ENCODE results near the gene AFF2.

The AFF2 gene

DNA sequence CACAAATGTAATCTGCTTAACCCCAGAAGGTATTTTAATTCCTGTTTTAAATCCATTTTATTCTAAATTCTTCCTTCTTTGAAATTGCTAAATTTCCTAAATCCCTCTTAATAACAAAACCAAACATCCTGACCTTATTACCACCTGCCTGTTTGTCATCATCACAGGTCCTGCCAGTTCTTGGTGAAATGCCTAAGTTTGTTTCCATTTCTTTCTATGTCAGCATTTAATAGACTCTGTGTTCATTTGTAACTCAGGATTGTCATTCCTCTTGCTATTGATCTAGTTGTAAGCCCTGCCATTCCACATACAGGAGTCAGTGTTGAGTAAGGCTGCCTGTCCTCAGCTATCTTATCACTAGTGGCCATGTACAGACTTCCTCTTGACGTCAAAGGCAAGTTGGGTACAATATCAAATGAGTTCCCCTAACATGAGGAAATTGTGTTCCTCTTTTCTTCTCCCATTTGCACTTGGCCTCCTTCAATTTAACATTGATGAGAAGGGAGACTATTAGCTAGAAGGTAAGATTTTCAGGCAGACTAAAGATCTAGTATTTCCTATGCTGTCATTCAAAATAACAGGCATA is 440.1 kb downstream of the AFF2 start:
- no peak for DNase-seq

DNA sequence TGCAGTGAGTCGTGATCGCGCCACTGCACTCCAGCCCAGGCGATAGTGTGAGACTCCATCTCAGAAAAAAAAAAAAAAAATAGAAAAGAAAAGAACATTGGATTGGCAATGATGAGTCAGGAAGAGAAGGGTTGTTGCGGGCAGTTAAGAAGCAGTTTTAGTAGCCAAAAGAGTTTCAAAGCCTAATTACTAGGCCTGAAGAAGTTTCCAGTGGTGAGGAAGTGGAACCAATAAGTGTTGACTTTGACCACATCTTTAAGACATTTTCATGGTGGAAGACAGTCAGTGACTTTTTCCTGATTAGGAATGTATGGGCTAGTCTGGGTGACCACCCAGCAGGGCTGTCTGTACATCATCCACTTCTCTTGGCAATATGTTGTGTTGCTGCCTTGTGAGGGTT is 442.3 kb downstream of the AFF2 start:
- DNase-seq, result no peak

DNA sequence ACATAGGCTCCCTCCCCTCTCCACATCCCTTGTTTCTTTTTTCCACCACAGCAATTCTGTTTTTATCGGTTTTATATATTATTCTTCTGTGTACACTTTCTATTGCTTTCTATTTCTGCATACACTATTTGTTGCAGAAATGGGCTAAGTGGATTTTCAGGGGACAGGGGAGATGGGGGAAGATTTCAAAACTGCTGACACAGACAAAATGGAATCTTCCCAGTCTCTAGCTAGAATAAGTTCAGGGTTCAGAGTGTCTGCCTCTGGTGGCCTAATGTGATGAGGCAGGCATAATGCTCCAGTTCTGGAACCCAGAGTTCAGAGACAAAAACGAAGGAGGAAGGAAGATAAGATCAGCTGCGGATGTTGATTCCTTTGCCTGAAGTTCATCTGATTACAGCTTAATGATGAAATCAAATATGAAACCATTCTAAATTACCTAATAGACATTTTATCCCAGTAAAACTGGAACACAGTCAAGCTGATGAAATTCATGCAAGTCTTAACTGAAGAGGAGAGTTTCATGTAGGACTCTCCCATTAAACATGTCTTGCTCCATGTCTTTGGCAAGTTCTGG is 447.1 kb downstream of the AFF2 start:
- no peak for DNase-seq

- DNase-seq, result no peak
Measured at GRCh38 chrX:148956352-148956751, 455.9 kb downstream of the AFF2 start.

- no peak for DNase-seq
Measured at GRCh38 chrX:148958901-148959300, 458.5 kb downstream of the AFF2 start.

DNA sequence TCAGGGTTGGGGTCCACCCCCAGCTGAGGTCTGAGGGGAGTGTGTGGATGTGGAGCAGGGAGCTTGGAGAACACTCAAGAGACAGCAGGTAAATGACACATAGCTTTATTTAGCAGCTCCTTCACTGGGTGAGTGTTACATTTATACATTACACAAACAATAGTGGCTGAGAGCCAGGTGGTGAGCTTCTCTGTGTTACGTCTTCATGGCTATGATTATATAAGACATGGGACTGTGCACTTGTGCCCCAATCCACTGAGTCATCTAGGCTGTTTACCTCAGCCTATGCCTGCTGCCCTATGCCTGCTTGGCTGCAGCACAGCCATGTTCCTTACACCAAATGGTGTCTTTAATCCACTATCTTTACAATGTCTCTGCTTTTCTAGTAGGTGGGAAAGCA is 459.6 kb downstream of the AFF2 start:
- DNase-seq, result no peak

- no peak for DNase-seq
Measured at GRCh38 chrX:148961985-148962384, 461.6 kb downstream of the AFF2 start.

DNA sequence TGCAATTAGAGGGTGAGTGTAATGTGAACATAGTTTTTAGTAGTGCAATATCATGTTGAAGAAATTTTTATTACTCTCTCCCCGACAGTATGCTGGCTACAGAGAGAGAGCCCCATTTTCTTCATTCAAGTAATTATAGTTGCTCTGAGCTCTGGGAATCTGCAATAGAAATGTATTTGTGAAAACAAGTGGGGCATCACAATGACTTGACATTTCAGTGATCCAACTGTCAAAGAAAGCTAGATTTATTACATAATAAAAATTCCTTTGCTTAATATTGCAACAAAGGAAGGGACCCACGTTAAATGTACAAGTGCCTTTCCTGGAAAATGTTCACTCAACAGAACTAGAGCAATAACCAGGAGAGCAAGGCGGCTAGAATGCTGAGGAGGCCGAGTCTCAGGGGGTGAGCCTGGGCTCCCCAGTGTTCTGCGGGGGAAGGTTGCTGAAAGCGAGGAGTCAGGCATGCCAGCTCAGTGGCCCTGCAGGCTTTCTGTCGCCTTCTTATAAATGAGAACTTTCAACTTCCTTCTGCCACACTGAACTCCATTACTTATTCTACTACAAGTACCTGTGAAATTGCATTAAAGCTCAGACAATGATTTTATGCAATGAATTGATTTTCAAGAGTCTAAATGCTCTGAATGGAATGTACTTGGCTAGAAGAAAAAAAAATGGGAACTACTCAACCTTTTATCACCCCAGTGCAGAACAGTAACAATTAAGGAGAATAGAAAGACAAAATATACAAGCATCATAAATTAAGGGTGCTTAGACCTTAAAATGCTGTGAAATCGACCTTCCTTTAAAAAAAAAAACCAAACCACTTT is 476.4 kb downstream of the AFF2 start:
- DNase-seq, result no peak

- no peak for DNase-seq
Measured at GRCh38 chrX:148979786-148980185, 479.4 kb downstream of the AFF2 start.

DNA sequence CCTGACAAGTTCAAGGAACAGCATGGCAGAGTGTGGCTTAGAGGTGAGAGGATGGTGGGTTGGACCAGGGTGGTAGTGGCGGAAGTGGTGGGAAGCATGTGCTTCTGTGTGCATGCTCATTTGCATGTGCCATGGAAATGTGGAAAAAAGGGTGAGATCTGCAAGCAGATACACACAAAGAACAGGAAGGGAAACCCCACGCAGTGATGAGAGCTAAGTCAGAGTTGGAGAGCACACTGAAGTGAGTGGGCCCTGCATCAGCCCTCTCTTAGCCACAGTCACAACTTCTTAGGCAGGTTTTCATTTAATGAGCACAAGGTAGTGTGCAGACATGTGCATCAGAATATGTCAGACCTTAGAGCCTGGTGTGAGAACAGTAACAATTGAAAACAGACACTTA is 483.8 kb downstream of the AFF2 start:
- no peak for DNase-seq

- no peak for DNase-seq
Measured at GRCh38 chrX:148991502-148991901, 491.1 kb downstream of the AFF2 start.

DNA sequence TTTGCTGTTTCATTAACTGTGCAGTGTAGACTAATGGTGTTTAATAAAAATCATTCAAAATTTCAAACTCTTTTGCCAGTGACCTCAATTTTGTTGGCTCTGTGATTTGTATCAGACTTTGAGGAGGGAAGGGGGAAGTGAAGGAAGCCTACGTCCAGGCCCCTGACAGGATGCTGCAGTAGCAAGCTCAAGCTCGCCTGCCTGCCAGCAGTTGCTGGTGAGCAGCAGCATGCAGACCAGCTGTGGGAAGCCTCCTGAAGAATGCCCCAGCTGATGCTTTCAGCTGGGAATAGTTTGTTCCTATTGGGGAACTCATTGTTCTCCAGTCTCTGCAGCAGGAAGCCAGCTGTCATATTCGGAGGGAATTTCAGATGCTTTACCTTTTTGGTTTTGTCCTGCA is 495.2 kb downstream of the AFF2 start:
- DNase-seq, result no peak

DNA sequence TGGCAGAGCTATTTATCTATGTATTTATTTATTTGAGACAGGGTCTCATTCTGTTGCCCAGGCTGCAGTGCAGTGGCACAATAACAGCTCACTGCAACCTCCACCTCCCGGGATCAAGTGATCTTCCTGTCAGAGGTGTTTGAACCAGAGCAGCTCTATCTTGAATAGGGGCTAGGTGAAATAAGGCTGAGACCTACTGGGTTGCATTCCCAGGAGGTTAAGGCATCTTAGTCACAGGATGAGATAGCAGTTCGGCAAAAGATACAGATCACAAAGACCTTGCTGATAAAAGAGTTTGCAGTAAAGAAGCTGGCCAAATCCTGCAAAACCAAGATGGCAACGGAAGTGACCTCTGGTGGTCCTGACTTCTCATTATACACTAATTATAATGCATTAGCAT is 501.9 kb downstream of the AFF2 start:
- no peak for DNase-seq

DNA sequence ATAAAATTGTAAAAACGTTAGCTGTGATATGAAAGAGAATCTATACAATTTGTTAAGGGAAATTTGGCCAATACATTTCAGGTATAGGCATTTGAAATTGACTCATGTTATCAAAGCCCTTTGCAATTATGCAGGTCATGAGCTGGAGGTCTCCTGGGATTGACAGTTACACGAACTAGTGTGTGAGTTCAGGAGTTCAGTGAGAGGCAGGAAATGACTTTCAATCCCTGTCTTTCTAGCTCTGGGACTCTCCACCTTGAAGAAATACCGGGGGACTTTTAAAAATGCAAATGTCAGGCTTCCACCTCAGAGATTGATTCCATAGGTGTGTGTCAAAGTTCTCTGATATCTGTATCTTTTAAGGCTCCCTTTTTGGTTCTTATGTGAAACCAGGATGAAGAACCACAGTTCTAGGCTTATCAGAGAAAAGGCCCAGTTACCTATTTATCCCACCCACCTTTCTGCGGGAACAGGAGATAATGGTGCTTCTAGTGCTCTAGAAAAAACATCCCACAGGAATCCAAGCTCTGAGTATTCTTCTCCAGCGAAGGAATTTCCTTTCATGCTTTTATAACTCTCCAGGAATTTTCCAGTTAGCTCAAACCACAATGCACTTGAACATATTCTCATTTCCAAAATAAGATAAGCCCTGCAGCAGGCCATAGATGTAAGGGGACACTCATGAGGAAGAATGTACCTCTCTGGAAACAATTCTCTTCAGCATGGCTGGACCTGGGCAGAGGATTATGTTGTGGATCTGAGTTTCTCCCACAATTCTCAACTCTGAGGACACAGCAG is 503.6 kb downstream of the AFF2 start:
- DNase-seq, result no peak

GRCh38 chrX:149004936-149005335 is 504.5 kb downstream of the AFF2 start:
- no peak for DNase-seq

- DNase-seq, result no peak
Measured at GRCh38 chrX:149006235-149006634, 505.8 kb downstream of the AFF2 start.

DNA sequence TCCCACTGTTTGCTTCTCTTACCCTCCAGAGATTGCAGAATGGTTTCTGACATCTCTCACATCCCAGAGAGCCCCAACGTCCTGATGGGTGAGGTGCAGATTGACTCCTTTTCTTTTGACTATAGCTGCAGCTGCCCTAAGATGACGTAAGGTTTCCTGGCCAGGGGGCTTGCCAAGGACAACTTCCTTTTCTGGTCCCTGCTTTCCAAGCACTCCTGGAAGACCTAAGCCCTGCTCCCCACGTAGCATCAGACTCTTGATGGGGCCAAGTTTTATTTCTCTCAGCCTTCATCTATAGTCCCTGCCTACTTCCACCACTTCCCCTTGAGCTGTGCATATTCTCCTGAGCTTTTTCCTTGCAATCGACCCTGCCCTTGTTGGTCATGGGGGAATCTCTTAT is 507.0 kb downstream of the AFF2 start:
- no peak for DNase-seq

DNA sequence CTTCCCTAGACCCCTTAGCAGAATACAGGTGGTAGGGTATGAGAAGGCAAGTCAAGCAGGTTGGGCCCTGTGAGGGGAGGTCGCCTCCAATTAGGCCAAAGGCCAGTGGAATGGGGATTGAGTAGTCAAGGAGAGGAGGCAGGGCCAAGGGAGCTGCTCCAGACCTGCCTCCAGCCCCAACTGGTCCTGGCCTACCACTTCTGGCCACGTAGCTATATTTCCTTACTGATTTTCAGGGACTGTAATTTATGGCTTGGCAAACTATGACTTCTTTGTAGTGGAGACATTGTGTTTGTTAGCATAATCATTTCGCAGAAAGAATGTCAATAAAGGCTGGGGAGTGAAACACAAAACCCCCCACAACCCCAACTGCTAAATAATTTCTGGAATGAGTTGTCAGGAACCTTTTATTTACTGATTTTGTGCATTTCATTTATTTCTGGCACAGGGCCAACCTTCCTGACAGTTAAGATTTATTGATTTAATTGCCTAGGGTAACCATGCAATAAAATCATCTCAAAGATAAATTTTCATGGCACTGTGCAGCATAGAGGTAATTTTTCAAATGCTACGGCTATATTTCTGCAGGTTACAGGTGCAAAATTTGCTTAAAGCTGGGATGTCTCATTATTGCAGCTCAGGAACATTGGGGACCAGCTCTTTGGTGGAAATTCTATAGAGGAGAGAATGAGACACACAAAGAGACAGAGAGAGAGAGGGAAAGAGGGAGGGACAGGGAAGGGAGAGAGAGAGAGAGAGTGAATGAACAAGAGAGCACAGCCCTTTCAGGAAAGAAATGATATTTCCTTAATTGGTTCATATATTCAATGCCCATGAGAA is 509.8 kb downstream of the AFF2 start:
- DNase-seq, result no peak

- no peak for DNase-seq
Measured at GRCh38 chrX:149010853-149011224, 510.4 kb downstream of the AFF2 start.

DNA sequence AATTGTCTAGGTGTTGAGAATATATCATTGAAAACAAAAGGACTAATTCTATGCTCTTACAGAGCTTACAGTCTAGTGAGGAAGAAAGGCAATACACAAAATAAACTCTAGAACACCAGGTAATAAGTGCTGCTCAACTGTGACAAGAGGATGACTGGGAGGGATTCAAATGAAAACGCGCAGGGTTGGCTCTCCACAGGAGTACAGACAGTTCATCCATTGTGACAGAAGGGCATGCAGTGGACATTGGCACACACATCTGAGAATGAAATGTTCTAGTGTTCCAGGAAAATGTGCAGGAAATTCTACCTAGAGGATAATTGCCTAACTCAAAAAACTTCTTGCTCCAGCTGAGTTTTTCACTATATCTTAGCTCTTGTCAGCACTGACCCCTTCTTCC is 512.7 kb downstream of the AFF2 start:
- no peak for DNase-seq

GRCh38 chrX:149021159-149021558 is 520.7 kb downstream of the AFF2 start:
- DNase-seq, result no peak

GRCh38 chrX:149022485-149022884 is 522.1 kb downstream of the AFF2 start:
- DNase-seq, result no peak

- DNase-seq, result no peak
Measured at GRCh38 chrX:149032449-149032848, 532.0 kb downstream of the AFF2 start.
